NCI-H2029 treated with DMSO at 0.1 percent for 48 hours (cell line): ENCODE data around the gene PHACTR2.
"Not testable (repeated sequence)": the region's sequence is repeated elsewhere in the genome, so short reads cannot be mapped to it uniquely, and the experiment has no call there.

ENCODE experiments used
- DNase-seq: peaks from one replicate; lab custom pipeline; 2025; lab: John Stamatoyannopoulos, UW

Gene PHACTR2

DNA sequence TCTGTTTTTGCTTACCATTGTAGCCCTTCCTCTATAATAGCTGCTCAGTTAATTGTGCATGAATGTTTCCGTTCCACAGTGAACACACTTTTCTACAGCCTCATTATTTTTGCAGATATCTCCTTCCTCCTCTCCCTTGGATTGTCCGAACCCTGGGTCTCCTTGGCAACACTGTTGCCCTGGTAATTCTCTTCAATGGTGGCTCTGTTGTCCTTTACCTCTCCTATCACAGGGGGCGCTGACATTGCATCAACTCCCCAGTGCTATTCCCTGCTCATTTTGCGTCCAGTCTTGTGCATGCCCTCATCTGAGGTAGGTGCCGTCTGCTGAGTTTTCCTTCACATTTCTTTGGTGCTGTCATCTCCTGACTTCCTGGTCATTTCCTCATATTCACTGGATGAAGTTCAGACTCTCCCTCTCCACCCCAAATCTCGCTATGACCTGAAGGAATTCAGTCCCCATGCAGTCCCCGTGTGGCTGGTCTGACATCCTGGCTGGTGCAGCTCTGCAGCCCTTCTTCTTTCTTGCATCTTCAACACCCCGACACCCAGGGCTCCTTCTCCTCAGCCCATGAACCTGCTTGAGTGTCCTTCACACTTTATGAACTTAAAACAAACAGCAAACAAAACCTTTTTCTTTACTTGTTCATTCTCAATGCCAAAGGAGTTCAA is 21.1 kb downstream of the PHACTR2 start:
- no peak for DNase-seq

DNA sequence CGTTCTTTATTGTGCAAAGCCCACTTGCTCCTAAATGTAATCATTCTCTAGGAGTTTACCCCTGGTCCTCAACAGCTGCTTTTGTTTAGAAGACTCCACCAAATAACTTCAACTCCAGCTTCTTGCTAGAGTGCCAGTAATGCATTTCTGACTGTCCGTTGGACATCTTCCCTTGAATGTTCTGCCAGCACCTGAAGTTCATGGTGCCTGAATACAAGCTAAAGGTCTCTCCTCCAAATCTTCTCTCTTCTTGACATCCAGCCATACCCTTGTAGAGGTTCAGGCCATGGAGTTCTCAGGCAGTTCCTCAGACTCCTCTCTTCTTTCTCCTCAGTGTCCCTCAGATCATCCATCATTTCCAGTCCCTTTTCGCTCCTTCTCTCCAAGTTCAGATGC is 21.7 kb downstream of the PHACTR2 start:
- DNase-seq, result no peak

DNA sequence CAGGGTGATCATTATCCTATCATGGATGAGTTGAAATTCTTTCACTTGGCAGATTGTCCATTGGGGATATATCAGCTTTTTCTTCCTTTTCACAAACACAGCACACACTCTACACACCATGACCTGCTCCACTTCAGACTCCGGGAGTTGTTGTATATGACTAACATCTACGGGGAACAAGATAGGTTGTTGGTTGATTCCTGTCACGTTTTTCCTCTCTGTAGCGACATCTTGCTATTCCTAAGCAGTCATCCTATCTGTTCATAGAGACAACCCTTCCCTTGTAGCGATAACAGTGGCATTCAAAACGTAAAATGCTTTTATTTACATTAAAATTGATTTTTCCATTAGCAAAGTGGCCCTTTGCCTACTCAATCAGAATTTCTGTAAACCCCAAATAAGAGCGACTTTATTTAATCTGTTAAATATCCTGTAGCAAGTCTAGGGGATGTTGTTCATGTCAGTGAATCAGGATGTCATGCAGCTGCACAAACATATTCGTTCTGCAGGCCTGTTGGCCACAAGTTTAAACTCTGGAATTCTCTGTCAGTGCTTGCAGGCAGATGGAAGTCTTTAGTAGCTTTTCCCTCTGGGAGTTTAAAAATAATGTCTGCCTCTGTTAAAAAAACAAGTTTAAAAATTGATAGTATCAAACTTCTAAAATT is 23.1 kb downstream of the PHACTR2 start:
- no peak for DNase-seq

DNA sequence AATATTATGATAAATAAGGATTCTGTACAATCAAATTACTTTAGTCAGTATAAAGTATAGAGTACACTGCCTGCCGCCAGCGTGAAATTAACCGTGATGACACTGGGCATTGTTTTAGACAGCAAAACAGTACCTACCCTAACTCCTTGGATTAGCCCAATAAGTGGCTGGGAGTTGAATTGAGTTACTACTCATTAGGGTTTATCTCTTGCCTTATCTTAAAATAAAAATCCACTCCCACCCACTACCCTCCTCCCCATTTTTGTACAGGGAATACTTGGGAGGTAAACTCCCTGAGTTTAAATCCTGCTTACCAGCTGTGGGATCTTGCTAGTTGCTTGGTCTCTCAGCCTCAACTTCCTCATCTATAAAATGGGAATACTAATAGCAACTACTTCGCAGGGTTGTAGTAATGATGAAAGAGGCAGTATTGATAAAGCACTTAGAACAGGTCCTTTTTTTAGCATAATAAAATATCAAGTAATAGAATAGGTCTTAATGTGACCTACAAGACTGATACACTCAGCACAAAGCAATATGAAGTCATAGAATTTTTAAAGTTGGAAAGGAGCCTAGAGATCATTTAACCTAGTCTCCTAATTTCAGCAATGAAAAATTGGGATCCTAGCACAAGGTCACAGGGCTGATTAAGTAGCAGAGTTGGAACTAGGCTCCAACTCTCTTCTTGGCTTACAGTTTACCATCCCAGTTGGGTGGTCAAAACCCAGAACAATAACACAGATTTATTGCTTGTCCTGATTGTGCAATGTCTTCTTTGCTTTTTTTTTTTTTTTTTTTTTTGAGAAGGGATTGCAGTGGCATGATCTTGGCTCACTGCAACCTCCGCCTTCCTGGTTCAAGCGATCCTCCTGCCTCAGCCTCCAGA is 23.8 kb downstream of the PHACTR2 start:
- no peak for DNase-seq

DNA sequence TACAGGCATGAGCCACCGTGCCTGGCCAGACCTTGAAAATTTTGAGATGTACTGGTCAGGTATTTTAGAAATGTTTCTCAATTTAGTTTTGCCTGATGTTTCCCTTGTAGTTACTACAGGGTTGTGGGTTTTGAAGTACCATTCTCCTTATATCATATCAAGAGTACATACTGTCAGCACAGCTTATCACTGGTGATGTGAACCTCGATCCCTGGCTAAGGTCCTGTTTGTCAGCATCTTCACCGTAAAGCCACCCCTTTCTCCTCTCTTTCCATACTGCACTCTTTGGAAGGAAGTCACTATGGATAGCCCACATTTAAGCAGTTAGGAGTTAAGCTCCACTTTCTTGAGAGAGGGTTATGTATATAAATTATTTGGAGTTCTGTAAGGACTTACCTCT is 27.8 kb downstream of the PHACTR2 start:
- DNase-seq, result no peak

DNA sequence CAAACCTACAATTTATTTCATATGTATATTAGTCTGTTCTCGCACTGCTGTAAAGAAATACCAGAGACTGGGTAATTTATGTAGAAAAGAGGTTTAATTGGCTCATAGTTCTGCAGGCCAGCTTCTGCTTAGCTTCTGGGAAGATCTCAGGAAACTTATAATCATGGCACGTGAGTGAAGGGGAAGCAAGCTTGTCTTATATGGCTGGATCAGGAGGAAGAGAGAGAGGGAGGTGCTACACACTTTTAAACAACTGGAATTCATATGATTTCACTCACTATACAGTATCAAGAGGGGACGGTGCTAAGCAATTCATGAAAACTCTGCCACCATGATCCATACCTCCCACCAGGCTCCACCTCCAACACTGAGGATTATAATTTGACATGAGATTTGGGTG is 29.9 kb downstream of the PHACTR2 start:
- DNase-seq, result no peak

DNA sequence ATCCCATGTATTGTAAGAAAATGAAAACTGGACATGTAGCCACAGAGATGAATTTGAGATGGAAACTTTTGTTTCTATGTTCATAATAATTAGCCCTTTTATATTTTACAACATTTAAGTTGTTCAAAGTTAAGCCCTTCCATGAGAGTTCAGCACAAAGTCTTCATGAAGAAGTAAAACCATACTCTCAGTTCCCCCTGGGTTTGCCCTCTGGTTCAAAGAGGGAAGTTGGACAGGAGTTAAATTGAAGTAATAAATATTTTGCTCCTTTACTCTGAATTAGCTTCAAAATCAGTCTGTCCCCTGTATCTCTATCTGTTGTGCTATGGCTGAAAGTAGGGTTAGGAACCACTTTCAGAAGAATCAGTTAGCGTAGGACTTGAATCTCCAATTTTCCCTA is 31.1 kb downstream of the PHACTR2 start:
- DNase-seq, result no peak

DNA sequence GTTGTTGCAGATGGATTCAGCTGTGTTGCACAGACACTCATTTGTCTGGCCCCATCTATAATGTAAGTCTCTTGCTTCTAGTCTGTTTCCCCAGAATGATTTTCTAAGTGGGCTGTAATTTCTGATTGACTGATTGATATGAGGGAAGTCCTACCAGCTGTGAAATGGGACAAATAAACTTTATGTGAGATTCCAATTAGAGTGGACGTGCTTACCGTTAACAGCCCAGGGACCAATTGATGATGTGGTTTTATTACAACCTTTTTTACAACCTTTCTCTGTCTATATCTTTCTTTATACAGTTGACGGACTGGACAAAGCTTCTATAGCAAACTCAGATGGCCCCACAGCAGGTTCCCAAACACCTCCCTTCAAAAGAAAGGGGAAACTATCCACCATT is 33.9 kb downstream of the PHACTR2 start:
- no peak for DNase-seq

DNA sequence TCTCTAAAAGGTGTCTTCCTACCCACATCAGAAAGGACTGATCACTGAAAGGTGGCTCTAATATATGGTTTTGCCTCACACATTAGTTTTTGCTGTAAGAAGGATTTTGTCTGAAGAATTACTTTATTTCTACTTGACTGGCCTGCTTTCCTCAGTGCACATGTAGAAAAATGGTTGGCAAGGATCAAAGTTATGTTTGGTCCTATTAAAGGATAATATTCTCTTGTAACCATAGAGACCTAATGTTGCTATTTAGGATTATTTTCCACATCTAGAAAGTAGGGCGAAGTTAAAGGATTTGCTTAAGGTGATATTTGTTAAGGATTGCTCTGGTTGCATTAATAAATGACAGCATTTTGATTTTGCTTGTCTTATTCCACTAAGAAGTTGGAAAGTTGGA is 40.7 kb downstream of the PHACTR2 start:
- no peak for DNase-seq

DNA sequence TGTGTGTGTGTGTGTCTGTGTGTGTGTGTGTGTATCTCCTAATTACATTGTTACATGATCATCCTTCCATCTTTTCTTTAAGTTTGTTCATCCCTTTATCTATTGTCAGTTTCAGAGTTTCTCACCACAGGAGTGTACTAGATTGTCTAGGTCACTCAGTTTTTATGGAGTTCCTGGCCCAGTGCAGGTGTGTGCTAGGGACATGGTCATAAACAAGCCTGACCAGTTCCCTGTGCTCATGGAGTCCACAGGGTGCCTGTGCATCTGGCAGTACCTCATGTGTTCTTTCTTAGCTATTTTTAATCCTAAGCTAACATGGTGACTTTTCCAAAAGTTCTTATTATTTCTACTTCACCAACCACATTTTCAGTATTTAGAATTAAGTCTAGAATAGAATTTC is 43.9 kb downstream of the PHACTR2 start:
- DNase-seq, result no peak

DNA sequence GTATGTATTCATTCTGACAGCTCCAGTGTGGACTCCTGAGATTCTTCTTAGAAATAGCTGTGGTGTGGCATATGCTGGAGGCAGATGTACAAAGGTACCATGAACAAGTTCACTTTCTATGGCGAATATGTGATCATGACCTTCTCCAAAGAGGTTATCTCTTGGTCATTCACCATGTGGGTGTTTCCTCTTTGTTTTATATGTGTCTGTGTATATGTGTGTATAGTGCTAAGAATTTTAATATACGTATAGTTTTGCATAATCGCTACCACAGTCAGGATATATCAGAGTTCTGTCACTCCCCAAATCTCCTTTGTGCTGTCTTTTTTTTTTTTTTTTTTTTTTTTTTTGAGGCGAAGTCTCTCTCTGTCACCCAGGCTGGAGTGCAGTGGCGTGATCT is 47.1 kb downstream of the PHACTR2 start:
- no peak for DNase-seq

DNA sequence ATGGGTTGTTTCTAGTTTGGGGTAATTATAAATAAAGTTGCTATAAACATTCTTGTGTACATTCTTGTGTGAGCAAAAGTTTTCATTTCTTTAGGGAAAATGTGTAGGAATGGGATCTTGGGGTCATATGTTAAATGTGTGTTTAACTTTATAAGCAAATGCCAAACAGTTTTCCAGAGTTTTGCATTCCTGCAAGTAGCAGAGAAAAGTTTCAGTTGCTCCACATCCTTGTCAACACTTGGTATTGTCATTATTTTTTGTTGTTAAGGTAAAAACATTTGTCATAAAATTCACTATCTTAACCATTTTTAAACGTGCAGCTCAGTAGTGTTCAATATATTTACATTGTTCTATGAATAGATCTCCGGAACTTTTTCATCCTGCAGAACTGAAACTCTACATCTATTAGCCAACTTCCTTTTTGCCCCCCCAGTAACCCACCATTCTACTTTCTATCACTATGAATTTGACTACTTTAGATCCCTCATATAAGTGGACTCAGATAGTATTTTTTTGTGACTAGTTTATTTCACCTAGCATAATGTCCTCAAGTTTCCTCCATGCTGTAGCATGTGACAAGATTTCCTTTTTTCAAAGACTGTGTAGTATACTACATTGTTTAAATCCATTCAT is 48.4 kb downstream of the PHACTR2 start:
- no peak for DNase-seq

DNA sequence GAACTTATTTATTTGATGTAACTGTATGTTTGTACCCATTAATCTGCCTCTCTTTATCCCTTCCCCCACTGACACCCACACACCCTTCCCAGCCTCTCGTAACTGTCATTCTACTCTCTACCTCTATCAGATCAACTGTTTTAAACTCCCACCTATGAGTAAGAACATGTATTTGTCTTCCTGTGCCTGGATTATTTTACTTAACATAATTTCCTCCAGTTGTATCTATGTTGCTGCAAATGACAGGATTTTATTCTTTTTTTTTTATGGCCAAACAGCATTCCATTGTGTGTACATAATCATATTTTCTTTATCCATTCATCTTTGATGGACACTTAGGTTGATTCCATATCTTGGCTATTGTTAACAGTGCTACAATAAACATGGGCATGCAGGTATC is 49.3 kb downstream of the PHACTR2 start:
- DNase-seq, result no peak

DNA sequence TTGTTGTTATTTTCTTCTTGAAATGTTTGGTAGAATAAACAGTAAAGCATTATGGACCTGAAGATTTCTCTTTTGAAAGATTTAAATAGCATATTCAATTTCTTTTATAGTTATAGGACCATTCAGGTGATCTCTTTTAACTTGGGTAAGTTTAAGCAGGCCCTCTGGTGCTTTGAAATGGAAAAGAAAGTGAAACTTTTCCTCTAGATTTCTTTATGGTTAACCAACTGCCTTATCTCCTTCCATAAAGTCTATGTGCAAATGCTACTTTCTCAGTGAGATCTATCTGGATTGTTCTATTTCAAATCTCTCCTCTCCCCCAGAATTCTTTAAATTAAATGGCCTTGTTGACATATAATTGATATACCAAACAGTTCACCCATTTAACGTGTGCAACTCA is 54.0 kb downstream of the PHACTR2 start:
- DNase-seq, result no peak

DNA sequence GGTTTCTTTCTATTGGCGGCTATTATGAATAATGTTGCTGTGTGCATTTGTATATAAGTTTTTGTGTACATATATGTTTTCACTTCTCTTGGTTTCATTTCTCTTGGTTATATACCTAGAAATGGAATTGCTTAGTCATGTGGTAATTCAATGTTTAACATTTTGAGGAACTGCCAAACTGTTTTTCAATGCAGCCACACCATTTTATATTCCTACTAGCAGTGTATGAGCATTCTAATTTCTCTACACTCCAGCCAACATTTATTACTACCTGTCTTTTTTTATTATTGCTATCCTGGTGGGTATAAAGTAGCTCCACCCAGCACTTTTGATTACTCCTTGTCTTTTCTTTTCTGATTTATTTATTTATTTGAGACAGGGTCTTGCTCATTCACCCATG is 54.8 kb downstream of the PHACTR2 start:
- DNase-seq, result no peak

DNA sequence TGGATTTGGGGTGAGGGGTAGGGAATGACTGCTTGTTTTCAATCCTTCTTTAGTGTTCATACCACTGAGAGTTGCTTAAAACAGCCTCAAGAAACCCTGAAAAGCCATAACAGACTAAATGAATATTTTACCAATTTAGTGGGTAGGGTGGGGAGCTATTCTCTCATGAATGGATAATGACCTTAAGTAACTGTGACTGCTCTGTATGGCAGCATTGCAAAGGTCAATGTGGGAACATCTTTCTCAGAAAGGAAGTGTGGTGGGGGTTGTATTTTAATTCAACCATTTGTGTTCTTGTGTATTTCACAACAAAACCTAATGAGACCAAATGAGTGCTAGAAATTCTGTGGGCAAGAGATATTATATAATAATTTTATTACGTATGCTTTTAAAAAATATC is 55.7 kb downstream of the PHACTR2 start:
- DNase-seq, result no peak

DNA sequence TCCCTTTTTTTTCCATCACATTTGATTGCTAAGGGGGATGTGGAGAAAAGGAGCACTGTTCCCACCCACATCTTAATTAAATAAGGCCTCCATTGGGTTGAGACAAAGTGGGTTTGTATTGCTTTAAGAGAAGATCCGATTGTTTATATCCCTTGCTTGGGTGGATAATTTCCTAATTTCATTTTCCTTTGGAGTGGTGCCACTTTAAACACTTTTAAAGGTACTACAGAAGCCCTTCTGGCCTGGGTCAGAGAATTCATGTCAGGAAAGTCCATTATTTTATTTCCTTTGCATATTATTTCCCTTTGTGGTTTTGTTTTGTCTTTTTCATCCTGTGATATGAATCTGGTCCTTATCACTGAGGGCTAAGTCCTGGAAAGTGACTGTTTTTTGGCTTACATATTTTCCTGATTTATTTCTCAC is 56.9 kb downstream of the PHACTR2 start:
- DNase-seq, result no peak

DNA sequence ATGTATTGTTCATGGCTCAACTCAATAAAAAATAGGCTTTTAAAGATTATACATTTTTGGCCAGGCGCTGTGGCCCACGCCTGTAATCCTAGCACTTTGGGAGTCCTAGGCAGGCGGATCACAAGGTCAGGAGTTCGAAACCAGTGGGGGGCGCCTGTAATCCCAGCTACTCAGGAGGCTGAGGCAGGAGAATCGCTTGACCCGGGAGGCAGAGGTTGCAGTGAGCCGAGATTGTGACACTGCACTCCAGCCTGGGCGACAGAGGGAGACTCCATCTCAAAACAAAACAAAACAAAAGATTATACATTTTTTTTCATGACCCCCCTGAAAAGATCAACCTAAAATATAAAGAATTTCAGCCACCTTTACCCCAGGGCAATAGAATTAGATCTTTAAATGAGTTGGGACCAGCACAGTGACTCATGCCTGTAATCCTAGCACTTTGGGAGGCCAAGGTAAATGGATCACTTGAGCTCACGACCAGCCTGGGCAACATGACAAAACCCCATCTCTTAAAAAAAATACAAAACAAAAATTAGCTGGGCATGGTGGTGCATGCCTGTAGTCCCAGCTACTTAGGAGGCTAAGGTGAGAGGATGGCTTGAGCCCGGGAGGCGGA is 60.4 kb downstream of the PHACTR2 start:
- DNase-seq, result not testable (repeated sequence)

DNA sequence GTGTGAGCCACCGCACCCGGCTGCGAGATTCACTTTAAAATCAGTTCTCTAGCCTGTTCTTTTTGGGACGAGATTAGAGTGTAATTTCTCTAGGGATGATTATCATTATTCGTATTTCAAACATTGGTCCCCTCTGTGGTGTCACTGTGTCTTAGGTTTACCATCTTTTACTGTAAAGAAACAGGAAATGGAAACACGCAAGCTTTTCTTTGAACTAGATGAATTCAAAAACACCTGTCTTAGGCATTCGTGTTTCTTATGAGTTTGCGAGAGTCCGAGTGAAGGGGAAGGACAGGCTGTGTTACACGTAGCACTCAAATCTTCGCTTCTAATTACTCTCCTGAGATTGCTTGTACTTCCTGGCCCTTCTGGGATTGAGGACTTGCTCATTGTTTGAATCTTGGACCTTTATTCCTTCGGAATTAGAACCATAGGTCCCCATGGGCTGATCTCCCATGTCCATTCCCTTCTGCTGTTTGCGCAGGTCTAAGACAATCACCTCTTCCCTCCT is 61.6 kb downstream of the PHACTR2 start:
- DNase-seq, result no peak

DNA sequence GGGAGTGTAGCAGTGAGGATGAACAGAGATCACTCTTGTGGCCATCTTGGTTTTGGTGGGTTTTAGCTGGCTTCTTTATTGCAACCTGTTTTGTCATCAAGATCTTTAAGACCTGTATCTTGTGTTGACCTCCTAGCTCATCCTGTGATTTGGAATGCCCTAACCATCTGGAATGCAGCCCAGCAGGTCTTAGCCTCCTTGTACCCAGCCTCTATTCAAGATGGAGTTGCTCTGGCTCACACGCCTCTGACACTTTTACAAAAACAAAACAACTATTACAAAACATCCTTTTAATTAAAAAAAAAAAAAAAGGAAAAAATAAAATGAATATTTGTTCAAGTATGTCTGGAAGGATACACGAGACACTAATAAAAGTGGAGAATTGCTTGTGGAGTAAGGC is 62.4 kb downstream of the PHACTR2 start:
- no peak for DNase-seq

DNA sequence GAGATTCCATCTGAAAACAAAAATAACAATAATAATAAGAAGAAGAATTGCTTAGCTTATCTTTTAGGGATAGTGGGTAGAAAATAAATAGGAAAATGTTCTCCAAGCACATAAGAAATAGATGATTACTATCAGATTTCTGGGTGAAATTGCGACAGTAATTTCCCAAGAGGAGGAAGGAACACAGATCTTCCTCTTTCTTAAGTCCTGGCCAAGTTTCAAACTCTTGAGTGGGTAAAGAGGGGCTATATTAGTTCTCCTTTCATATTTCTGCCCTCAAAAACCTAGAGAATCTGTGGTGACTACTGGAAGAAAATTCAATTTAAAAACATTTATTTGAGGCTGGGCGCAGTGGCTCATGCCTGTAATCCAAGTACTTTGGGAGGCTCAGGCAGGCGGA is 63.7 kb downstream of the PHACTR2 start:
- DNase-seq, result no peak
